K562 (cell line): ENCODE measurements around the gene MLYCD. TPM values are rescaled to one million over a fixed set of nuclear protein-coding genes. Genes with fewer than 3 reads are reported as not detected.

Source experiments
- C11orf30 ChIP-seq: fragments of 450-650 bp; IDR thresholded peaks from 2 replicates; pipeline ENCODE4 v1.6.1; 2016; ENCODE audit warnings: low read depth, mild to moderate bottlenecking
- CBFA2T2 ChIP-seq: fragments of 450-650 bp; conservative IDR thresholded peaks from 2 replicates; pipeline ENCODE4 v1.6.1; 2017; ENCODE audit warnings: mild to moderate bottlenecking
- CEBPG ChIP-seq, 3 experiments: fragments of 200-800 bp in 1 of 3; sonication (Bioruptor generic) in 1 of 3; sonication (generic) in 1 of 3; formaldehyde crosslinking in 1 of 3; IDR thresholded peaks in 2 of 3; conservative IDR thresholded peaks in 1 of 3; 2 replicates each; pipeline versions ENCODE4 v1.6.1 to v1.8.0; 2016 to 2022; ENCODE audit warnings: missing compliant biosample characterization in 2 of 3, missing genetic modification characterization in 2 of 3, mild to moderate bottlenecking in 1 of 3, missing genetic modification reagents in 1 of 3
- ERF ChIP-seq: fragments of 450-650 bp; formaldehyde crosslinking; IDR thresholded peaks from 2 replicates; pipeline ENCODE4 v1.4.0; 2020; ENCODE audit warnings: mild to moderate bottlenecking, mixed read lengths
- EWSR1 ChIP-seq: fragments of 450-650 bp; IDR thresholded peaks from 2 replicates; pipeline ENCODE4 v1.6.1; 2018; ENCODE audit warnings: borderline replicate concordance, mild to moderate bottlenecking, low read depth, moderate library complexity; ENCODE audit not compliant: partially characterized antibody
- FOXA1 ChIP-seq: fragments of 450-650 bp; IDR thresholded peaks from 2 replicates; pipeline ENCODE4 v1.6.1; 2016; ENCODE audit warnings: mild to moderate bottlenecking, borderline replicate concordance
- HDAC8 ChIP-seq: fragments of 450-650 bp; IDR thresholded peaks from 2 replicates; pipeline ENCODE4 v1.6.1; 2016; ENCODE audit warnings: mild to moderate bottlenecking, missing genetic modification characterization, moderate library complexity, missing compliant biosample characterization
- HLTF ChIP-seq: fragments of 450-650 bp; IDR thresholded peaks from 2 replicates; pipeline ENCODE4 v1.6.1; 2016
- LEF1 ChIP-seq: fragments of 450-650 bp; IDR thresholded peaks from 2 replicates; pipeline ENCODE4 v1.6.1; 2016; ENCODE audit warnings: mild to moderate bottlenecking
- MEIS2 ChIP-seq: fragments of 450-650 bp; IDR thresholded peaks from 2 replicates; pipeline ENCODE4 v1.6.1; 2014; ENCODE audit warnings: mild to moderate bottlenecking; ENCODE audit not compliant: partially characterized antibody
- MTA2 ChIP-seq: fragments of 450-650 bp; IDR thresholded peaks from 2 replicates; pipeline ENCODE4 v1.6.1; 2016; ENCODE audit warnings: low read depth
- NFATC3 ChIP-seq: fragments of 450-650 bp; IDR thresholded peaks from 2 replicates; pipeline ENCODE4 v1.6.1; 2017; ENCODE audit warnings: mild to moderate bottlenecking
- PHF8 ChIP-seq: fragments of 200-600 bp; sonication (generic); IDR thresholded peaks from 2 replicates; pipeline ENCODE4 v1.6.1; 2012; ENCODE audit warnings: mixed run types, mild to moderate bottlenecking, inconsistent platforms, low read length, moderate library complexity, borderline replicate concordance
- POLR3A ChIP-seq: IDR thresholded peaks from 2 replicates; pipeline ENCODE4 v1.6.1; 2011; ENCODE audit warnings: borderline replicate concordance, mild to moderate bottlenecking, moderate library complexity; ENCODE audit not compliant: insufficient read length, insufficient read depth; ENCODE audit errors: extremely low read depth
- RAD51 ChIP-seq: fragments of 450-650 bp; IDR thresholded peaks from 2 replicates; pipeline ENCODE4 v1.7.1; 2016; ENCODE audit warnings: low read depth, mild to moderate bottlenecking, borderline replicate concordance
- RBFOX2 ChIP-seq: fragments of 200-400 bp; formaldehyde crosslinking; IDR thresholded peaks from 2 replicates; pipeline ENCODE4 v1.6.1; 2017; ENCODE audit warnings: low read depth, mild to moderate bottlenecking, low read length, moderate library complexity
- SETDB1 ChIP-seq: IDR thresholded peaks from one replicate; pipeline ENCODE4 v1.6.1; 2012; ENCODE audit warnings: low read length, control low read depth, inconsistent platforms
- SIX5 ChIP-seq, 2 experiments: IDR thresholded peaks; 2 replicates each; pipeline ENCODE4 v1.6.1; 2011; ENCODE audit warnings: low read length in 2 of 2, borderline replicate concordance in 1 of 2, low read depth in 1 of 2, mild to moderate bottlenecking in 1 of 2, moderate library complexity in 1 of 2; ENCODE audit not compliant: insufficient read depth in 1 of 2
- SNAPC5 ChIP-seq: fragments of 250-450 bp; sonication (Bioruptor Pico); IDR thresholded peaks from 2 replicates; pipeline ENCODE4 v1.8.0; 2021; ENCODE audit warnings: moderate library complexity, mild to moderate bottlenecking, inconsistent platforms
- SPI1 ChIP-seq: IDR thresholded peaks from 2 replicates; pipeline ENCODE4 v1.6.1; 2011; ENCODE audit warnings: low read depth, low read length, control low read depth, borderline replicate concordance
- TARDBP ChIP-seq: fragments of 450-650 bp; IDR thresholded peaks from 2 replicates; pipeline ENCODE4 v1.6.1; 2016
- TCF3 ChIP-seq: sonication (generic); formaldehyde crosslinking; IDR thresholded peaks from 2 replicates; pipeline ENCODE4 v1.4.0; 2020; ENCODE audit warnings: mild to moderate bottlenecking, missing genetic modification reagents
- TCF7L2 ChIP-seq: fragments of 150-350 bp; IDR thresholded peaks from 2 replicates; pipeline ENCODE4 v1.6.1; 2016; ENCODE audit warnings: low read depth, mild to moderate bottlenecking, low read length, moderate library complexity
- ZZZ3 ChIP-seq: fragments of 450-650 bp; IDR thresholded peaks from 2 replicates; pipeline ENCODE4 v1.6.1; 2016; ENCODE audit warnings: antibody characterized with exemption, mild to moderate bottlenecking, moderate library complexity
- polyA plus RNA-seq, 8 experiments: library from polyadenylated mRNA; depleted of rRNA in 4 of 8; stranded (reverse) in 5 of 8; unstranded in 3 of 8; fragments of >200 nt; fragmentation: Nextera tagmentation in 2 of 8; fragmentation: Illumina TruSeq in 1 of 8; extraction: Ambion mirVana in 2 of 8; extraction: Trizol in 1 of 8; gene quantifications; 2 replicates each; pipeline versions ENCODE4 v1.2.1 to v1.2.3, GENCODE V29; 2011 to 2014; ENCODE audit warnings: inconsistent platforms in 1 of 8, missing spikeins in 1 of 8
- total RNA-seq, 7 experiments: library from RNA; depleted of rRNA in 6 of 7; stranded (reverse); fragments of >200 nt in 6 of 7; fragmentation: Illumina TruSeq in 2 of 7; extraction: Trizol in 2 of 7; gene quantifications; 2 replicates each; pipeline versions ENCODE4 v1.2.1 to v1.2.3, GENCODE V29; 2011 to 2021; ENCODE audit warnings: low replicate concordance in 1 of 7
- TF ChIP-seq, protein P1 (sequence below): fragments of 450-650 bp; IDR thresholded peaks from 2 replicates; pipeline ENCODE4 v1.6.1; 2016
- TF ChIP-seq, protein P2 (sequence below): sonication (generic); formaldehyde crosslinking; IDR thresholded peaks from 2 replicates; pipeline ENCODE4 v1.8.1; 2023; ENCODE audit warnings: mild to moderate bottlenecking, missing genetic modification reagents
- TF ChIP-seq, protein P3 (sequence below): sonication (generic); formaldehyde crosslinking; IDR thresholded peaks from 2 replicates; pipeline ENCODE4 v1.9.0; 2022; ENCODE audit warnings: mild to moderate bottlenecking, missing genetic modification reagents
- TF ChIP-seq, protein P4 (sequence below), 2 experiments: fragments of 450-650 bp in 1 of 2; sonication (generic) in 1 of 2; formaldehyde crosslinking; conservative IDR thresholded peaks; 2 replicates each; pipeline versions ENCODE4 v1.4.0 to v1.8.1; 2020 to 2022; ENCODE audit warnings: mild to moderate bottlenecking in 1 of 2, missing genetic modification reagents in 1 of 2

The MLYCD gene
- total and polyA plus RNA-seq, 9 of the 15 experiments (the other 6 are each of a cell fraction or from before 2014, with no cell fraction given), result 0.15 to 2.0 (median 1.0) TPM

- TF ChIP-seq, protein P1, sequence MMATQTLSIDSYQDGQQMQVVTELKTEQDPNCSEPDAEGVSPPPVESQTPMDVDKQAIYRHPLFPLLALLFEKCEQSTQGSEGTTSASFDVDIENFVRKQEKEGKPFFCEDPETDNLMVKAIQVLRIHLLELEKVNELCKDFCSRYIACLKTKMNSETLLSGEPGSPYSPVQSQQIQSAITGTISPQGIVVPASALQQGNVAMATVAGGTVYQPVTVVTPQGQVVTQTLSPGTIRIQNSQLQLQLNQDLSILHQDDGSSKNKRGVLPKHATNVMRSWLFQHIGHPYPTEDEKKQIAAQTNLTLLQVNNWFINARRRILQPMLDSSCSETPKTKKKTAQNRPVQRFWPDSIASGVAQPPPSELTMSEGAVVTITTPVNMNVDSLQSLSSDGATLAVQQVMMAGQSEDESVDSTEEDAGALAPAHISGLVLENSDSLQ, result no peak
- TF ChIP-seq MEIS2 (no peak), ERF (CRISPR knock-in tag) (no peak), PHF8 (peak; percentile 37; the same call in 1 of the 2 replicates), MTA2 (no peak), HLTF (no peak), RAD51 (no peak), LEF1 (no peak), TARDBP (no peak), C11orf30 (no peak), EWSR1 (no peak), SPI1 (no peak), NFATC3 (no peak), CBFA2T2 (no peak), ZZZ3 (no peak), RBFOX2 (peak; percentile 65), CEBPG (CRISPR knock-in tag; IDR thresholded peaks at IDR 0.05) (no peak), CEBPG (tag; conservative IDR thresholded peaks at IDR 0.05 in 1 of 2, IDR thresholded peaks at IDR 0.05 in 1 of 2) (no peak), TCF3 (CRISPR knock-in tag) (no peak; the same call in 1 of the 2 replicates), HDAC8 (tag) (peak; percentile 63; the same call in 1 of the 2 replicates), FOXA1 (no peak), TCF7L2 (no peak), POLR3A (no peak), SIX5 (IDR thresholded peaks at IDR 0.05; ENCODE audit: borderline replicate concordance in 1 of 2, insufficient read depth in 1 of 2, low read depth in 1 of 2, low read length in 2 of 2) (no peak), SETDB1 (no peak), SNAPC5 (no peak)
- TF ChIP-seq, protein P2, sequence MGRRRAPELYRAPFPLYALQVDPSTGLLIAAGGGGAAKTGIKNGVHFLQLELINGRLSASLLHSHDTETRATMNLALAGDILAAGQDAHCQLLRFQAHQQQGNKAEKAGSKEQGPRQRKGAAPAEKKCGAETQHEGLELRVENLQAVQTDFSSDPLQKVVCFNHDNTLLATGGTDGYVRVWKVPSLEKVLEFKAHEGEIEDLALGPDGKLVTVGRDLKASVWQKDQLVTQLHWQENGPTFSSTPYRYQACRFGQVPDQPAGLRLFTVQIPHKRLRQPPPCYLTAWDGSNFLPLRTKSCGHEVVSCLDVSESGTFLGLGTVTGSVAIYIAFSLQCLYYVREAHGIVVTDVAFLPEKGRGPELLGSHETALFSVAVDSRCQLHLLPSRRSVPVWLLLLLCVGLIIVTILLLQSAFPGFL, result no peak
- TF ChIP-seq, protein P3, sequence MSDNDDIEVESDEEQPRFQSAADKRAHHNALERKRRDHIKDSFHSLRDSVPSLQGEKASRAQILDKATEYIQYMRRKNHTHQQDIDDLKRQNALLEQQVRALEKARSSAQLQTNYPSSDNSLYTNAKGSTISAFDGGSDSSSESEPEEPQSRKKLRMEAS (CRISPR knock-in tag), result peak; percentile 63
- TF ChIP-seq, protein P4, sequence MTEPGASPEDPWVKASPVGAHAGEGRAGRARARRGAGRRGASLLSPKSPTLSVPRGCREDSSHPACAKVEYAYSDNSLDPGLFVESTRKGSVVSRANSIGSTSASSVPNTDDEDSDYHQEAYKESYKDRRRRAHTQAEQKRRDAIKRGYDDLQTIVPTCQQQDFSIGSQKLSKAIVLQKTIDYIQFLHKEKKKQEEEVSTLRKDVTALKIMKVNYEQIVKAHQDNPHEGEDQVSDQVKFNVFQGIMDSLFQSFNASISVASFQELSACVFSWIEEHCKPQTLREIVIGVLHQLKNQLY (CRISPR knock-in tag; conservative IDR thresholded peaks at IDR 0.05), result no peak
Observed at GRCh38 chr16:83899272-83899897, 470 bp downstream of the MLYCD start (continued).
